Stromal cell of bone marrow (primary cell): ENCODE results near the gene COG7.

Source experiments
- DNase-seq: peaks from one replicate; pipeline ENCODE4 v3.0.0-alpha.2; 2012; ENCODE audit warnings: low read depth

The COG7 gene

GRCh38 chr16:23357761-23358290 lies 95.2 kb downstream of the COG7 start:
- no peak for DNase-seq

GRCh38 chr16:23356941-23357340 lies 96.0 kb downstream of the COG7 start:
- DNase-seq: no peak

DNA sequence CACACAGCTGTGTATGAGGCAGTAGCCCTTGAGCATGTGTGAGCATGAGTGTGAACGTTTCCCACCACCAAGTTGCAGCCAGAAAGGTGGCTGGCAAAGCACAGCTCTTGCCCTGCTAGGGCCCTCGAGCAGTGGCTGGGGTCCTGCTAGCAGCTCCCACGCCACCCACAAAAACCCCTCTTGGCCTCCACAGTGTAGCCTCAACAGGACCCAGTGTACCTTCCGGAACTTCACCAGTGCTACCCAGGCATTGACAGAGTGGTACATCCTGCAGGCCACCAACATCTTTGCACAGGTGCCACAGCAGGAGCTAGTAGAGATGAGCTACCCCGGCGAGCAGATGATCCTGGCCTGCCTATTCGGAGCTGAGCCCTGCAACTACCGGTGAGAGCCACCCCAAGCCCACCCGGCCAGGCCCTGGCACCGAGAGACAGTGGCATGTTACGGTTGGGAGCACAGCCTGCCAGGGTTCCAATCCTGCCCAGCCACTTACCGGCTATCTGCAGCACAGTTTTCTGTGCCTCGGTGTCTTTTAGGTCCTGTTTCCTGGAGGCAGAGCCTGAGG lies 97.8 kb downstream of the COG7 start:
- no peak for DNase-seq

GRCh38 chr16:23354246-23354645 lies 98.7 kb downstream of the COG7 start:
- DNase-seq: no peak

GRCh38 chr16:23353440-23353839 lies 99.5 kb downstream of the COG7 start:
- DNase-seq: no peak

- no peak for DNase-seq
Measured at GRCh38 chr16:23351360-23351759, 101.6 kb downstream of the COG7 start.

DNA sequence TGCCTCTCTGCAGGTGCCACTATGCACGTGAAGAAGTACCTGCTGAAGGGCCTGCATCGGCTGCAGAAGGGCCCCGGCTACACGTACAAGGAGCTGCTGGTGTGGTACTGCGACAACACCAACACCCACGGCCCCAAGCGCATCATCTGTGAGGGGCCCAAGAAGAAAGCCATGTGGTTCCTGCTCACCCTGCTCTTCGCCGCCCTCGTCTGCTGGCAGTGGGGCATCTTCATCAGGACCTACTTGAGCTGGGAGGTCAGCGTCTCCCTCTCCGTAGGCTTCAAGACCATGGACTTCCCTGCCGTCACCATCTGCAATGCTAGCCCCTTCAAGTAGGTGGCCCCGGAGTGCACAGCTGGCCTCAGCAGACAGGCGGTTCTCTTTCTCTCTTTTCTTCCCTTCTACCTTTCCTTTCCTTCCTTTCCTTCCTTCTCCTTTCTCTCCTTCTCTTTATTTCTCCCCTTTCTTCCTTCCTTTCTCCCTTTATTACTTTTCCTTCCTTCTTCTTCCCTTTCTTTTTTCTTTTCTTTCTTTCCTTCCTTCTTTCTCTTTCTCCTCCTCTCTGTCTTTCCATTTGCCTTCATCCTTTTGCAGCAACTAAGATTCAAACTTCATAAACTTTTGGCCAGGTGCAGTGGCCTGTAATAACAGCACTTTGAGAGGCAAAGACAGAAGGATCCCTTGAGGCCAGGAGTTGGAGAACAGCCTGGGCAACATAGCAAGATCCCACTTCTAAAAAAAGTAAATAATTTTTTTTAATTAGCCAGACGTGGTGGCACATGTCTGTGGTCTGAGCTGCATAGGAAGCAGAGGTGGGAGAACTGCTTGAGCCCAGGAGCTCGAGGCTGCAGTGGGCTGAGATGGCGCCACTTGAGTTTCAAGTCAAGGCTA lies 104.2 kb downstream of the COG7 start:
- DNase-seq: no peak

- DNase-seq: no peak
Measured at GRCh38 chr16:23345237-23345636, 107.8 kb downstream of the COG7 start.

DNA sequence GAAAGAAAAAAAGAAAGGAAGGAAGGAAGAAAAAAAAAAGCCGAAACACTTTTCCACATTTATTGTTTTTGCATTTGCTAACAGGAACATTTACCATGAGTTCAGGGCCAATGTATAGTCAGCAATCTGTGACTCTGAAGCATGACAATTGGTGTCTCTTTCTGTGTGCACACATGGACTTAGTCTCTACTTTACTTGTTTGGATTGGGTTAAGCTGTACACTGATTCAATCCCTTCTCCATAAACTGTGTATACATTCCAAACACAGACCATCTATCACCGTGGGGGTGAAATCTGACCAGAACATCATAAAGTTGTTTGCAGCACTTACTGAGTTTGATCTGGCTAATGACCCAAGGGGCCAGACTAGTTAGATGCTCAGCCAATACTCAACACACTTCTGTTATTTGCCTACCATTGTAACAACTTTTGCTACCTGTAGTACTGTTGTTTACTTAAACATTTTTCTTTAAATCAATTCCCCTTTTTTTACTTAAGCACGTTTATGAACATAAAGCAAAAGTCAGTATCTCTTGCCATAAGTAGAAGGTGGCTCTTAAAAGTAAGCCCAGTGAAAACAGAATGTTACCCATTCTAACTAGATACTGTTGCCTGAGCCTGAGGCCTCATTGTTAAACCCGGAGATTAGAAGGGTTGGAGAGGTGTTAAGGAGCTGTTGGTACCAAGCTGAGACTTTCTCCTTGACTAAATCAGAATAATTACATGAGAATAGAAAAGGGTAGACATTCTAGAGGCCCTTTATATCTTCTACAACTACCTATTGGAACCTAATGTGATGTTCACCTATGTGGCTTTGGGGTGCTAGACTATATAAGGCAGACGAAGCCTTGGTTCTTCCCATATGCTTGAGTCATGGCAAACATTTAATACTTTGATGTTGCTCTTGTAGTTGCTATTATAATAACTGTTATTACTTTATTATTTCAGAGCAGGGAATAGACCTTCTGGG lies 109.1 kb downstream of the COG7 start:
- DNase-seq: no peak

- DNase-seq: no peak
Measured at GRCh38 chr16:23342083-23342640, 110.8 kb downstream of the COG7 start.

DNA sequence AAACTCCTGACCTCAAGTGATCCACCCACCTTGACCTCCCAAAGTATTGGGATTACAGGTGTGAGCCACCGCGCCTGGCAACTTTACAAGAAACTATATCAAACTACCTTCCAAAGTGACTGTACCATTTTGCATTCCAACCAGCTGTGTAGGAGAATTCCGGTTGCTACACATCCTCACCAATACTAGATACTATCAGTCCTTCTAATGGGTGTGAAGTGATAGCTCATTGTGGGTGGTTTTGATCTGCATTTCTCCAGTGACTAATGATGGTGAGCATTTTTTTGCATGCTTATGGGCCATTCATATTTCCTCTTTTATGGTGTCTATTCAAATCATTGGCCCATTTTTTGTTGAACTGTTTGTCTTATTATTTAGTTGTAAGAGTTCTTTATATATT lies 113.2 kb downstream of the COG7 start:
- DNase-seq: no peak
